ENCODE measurements around the gene ARSH.
"Not testable (repeated sequence)": the region's sequence is repeated elsewhere in the genome, so short reads cannot be mapped to it uniquely, and the experiment has no call there.

ARSH gene

GRCh38 chrX:3044671-3045070 lies 38.3 kb downstream of the ARSH start:
- DNase-seq: no peak

- no peak for DNase-seq
Measured at GRCh38 chrX:3046253-3047240, 40.2 kb downstream of the ARSH start.

GRCh38 chrX:3050523-3051175 lies 44.3 kb downstream of the ARSH start:
- DNase-seq: not testable (repeated sequence)

- no peak for DNase-seq
Measured at GRCh38 chrX:3052860-3053259, 46.5 kb downstream of the ARSH start.

- no peak for DNase-seq
Measured at GRCh38 chrX:3066555-3066954, 60.2 kb downstream of the ARSH start.

- DNase-seq: no peak
Measured at GRCh38 chrX:3075959-3076358, 69.6 kb downstream of the ARSH start.

GRCh38 chrX:3076416-3076991 lies 70.2 kb downstream of the ARSH start:
- no peak for DNase-seq
